Measurements from ENCODE around the gene NHS.

GRCh38 chrX:17403972-17404371 lies 29.0 kb downstream of the NHS start:
- TF ChIP-seq CTCF (IDR thresholded peaks at IDR 0.05): no peak
- no peak for TF ChIP-seq POLR2A (IDR thresholded peaks at IDR 0.05)
